ENCODE data around the gene CACNA1H.

Gene CACNA1H

GRCh38 chr16:1211451-1212268 is 58.8 kb downstream of the CACNA1H start:
- no peak for DNase-seq (ENCODE audit: low read depth in 4 of 4, low spot score in 1 of 4)

DNA sequence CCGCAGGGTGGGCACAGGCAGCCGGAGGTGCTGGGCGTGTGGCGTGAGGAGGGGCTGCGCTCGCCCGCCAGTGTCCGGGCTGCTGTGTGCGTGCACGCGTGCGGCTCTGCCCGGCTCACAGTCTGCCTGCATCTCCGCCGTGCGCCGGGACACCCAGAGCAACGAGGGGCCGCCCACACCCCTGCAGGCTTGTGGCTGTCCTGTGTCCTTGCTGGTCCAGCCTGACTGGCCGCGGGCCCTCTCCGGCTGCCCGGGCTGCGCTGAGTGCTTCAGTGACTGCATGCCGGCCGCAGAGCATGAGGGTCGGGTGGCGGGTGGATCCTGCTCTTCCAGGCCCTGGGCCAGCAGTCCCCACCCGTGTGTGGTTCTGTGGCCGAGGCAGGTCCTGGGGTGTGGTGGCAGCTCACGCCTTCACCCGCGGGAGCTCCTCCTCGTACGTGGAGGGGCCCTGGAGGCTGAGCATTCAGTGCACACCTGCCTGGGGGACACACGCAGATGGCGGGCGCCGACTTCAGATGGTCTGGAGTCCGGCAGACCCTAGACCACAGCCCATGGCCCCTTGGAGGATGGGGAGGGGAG is 59.8 kb downstream of the CACNA1H start:
- DNase-seq (ENCODE audit: low read depth in 4 of 4, low spot score in 1 of 4) = no peak

DNA sequence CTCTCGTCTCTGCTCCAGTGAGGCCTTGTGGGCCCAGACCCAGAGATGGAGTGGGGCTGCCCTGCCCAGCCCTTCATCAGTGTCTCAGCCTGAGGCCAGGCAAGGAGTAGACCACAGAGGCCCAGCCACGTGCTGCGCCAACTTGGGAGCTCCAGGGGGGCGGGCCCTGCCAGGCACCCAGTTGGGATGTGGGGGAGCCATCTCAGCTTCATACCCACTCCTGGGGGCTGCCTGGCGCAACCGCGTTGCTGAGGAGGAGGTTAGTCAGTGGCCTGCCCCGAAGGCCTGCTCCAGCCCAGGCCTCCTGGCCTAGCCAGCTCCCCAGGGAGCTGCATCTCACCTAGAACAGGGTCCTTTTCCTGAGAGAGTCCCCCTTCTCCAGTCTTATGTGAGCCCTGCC is 60.3 kb downstream of the CACNA1H start:
- DNase-seq (ENCODE audit: low read depth in 4 of 4, low spot score in 1 of 4) = no peak

GRCh38 chr16:1213796-1214372 is 61.0 kb downstream of the CACNA1H start:
- DNase-seq (ENCODE audit: low read depth in 4 of 4, low spot score in 1 of 4) = no peak

DNA sequence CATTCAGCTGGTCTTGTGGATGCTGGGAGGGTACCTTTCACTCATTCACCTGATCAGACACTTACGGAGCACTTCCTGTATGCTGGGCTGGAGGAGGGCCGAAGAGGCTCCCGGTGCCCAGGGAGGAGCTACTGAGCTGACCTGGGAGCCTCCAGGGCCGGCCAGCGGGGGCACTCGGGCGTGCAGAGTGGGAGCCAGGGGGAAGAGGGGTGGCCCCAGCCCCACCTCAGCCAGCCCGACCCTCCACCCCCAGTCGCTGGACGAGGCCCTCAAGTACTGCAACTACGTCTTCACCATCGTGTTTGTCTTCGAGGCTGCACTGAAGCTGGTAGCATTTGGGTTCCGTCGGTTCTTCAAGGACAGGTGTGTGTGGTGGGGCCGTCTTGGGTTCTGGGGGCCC is 61.8 kb downstream of the CACNA1H start:
- no peak for DNase-seq (ENCODE audit: low read depth in 4 of 4, low spot score in 1 of 4)

DNA sequence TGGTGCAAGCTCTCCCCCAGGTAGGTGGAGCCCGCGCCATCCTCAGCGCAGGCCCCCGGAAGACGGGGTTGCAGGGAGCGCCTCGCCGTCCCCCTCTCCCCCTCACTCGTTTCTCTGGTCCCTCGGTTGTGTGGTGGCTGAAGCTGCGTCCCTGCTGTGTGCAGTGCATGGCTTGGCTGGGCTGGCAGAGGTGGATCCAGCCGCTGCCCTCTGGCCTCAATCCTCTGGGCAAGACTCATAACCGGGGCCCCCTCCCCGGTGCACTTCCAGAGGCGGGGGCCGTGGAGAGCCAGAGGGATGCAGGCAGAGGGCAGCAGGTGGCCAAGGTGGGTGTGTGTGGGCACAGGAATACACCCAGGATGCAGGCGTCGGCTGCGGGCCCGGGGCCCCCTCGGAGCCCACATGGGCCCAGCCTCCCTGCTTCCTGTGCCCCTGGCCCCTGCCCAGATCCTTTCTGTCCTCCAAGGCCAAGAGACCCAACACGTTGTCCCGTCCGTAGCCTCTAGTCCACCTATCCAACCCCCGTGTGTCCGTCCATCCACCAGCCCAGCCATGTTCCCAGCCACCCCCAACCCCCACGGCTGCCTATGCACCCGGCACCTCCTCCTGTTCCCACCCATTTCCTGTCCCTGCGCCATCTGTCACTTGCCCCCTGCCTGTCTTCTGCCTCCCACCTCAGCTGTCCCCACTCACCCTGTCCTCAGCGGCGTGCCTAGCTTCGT is 62.8 kb downstream of the CACNA1H start:
- DNase-seq (ENCODE audit: low read depth in 4 of 4, low spot score in 1 of 4) = no peak

- DNase-seq (ENCODE audit: low read depth in 4 of 4, low spot score in 1 of 4) = no peak
Measured at GRCh38 chr16:1216296-1216619, 63.4 kb downstream of the CACNA1H start.

- no peak for DNase-seq (ENCODE audit: low read depth in 4 of 4, low spot score in 1 of 4)
Measured at GRCh38 chr16:1216681-1217400, 63.9 kb downstream of the CACNA1H start.

- no peak for DNase-seq (ENCODE audit: low read depth in 4 of 4, low spot score in 1 of 4)
Measured at GRCh38 chr16:1217526-1217925, 64.6 kb downstream of the CACNA1H start.

DNA sequence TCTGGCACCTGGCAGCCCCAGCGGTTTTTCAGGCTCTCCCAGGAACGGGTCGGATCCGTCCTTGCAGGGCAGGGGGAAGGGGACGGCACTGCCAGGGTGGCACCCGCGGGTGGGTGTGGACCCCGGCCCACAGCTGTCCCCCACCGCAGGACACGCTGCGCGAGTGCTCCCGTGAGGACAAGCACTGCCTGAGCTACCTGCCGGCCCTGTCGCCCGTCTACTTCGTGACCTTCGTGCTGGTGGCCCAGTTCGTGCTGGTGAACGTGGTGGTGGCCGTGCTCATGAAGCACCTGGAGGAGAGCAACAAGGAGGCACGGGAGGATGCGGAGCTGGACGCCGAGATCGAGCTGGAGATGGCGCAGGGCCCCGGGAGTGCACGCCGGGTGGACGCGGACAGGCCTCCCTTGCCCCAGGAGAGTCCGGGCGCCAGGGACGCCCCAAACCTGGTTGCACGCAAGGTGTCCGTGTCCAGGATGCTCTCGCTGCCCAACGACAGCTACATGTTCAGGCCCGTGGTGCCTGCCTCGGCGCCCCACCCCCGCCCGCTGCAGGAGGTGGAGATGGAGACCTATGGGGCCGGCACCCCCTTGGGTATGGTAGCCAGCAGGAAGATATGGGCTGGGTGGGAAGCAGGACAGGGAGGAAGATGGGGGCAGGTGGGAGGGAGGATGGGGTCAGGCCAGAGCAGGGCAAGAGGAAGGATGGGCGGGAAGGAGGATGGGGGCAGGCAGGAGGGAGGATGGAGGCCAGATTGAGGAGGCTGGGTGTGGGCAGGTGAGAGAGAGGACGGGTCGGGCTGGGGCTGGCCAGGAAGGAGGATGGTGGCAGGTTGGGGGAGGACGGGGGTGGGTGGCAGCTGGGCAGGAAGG is 65.4 kb downstream of the CACNA1H start:
- DNase-seq (ENCODE audit: low read depth in 4 of 4, low spot score in 1 of 4) = no peak

GRCh38 chr16:1218930-1219611 is 66.2 kb downstream of the CACNA1H start:
- no peak for DNase-seq (ENCODE audit: low read depth in 4 of 4, low spot score in 1 of 4)

DNA sequence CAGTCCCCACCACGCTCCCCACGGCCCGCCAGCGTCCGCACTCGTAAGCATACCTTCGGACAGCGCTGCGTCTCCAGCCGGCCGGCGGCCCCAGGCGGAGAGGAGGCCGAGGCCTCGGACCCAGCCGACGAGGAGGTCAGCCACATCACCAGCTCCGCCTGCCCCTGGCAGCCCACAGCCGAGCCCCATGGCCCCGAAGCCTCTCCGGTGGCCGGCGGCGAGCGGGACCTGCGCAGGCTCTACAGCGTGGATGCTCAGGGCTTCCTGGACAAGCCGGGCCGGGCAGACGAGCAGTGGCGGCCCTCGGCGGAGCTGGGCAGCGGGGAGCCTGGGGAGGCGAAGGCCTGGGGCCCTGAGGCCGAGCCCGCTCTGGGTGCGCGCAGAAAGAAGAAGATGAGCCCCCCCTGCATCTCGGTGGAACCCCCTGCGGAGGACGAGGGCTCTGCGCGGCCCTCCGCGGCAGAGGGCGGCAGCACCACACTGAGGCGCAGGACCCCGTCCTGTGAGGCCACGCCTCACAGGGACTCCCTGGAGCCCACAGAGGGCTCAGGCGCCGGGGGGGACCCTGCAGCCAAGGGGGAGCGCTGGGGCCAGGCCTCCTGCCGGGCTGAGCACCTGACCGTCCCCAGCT is 67.3 kb downstream of the CACNA1H start:
- no peak for DNase-seq (ENCODE audit: low read depth in 4 of 4, low spot score in 1 of 4)

DNA sequence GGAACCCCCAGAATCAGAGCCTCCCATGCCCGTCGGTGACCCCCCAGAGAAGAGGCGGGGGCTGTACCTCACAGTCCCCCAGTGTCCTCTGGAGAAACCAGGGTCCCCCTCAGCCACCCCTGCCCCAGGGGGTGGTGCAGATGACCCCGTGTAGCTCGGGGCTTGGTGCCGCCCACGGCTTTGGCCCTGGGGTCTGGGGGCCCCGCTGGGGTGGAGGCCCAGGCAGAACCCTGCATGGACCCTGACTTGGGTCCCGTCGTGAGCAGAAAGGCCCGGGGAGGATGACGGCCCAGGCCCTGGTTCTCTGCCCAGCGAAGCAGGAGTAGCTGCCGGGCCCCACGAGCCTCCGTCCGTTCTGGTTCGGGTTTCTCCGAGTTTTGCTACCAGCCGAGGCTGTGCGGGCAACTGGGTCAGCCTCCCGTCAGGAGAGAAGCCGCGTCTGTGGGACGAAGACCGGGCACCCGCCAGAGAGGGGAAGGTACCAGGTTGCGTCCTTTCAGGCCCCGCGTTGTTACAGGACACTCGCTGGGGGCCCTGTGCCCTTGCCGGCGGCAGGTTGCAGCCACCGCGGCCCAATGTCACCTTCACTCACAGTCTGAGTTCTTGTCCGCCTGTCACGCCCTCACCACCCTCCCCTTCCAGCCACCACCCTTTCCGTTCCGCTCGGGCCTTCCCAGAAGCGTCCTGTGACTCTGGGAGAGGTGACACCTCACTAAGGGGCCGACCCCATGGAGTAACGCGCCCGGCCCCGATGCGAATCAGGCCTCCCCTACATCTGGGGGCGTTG is 68.1 kb downstream of the CACNA1H start:
- no peak for DNase-seq (ENCODE audit: low read depth in 4 of 4, low spot score in 1 of 4)

DNA sequence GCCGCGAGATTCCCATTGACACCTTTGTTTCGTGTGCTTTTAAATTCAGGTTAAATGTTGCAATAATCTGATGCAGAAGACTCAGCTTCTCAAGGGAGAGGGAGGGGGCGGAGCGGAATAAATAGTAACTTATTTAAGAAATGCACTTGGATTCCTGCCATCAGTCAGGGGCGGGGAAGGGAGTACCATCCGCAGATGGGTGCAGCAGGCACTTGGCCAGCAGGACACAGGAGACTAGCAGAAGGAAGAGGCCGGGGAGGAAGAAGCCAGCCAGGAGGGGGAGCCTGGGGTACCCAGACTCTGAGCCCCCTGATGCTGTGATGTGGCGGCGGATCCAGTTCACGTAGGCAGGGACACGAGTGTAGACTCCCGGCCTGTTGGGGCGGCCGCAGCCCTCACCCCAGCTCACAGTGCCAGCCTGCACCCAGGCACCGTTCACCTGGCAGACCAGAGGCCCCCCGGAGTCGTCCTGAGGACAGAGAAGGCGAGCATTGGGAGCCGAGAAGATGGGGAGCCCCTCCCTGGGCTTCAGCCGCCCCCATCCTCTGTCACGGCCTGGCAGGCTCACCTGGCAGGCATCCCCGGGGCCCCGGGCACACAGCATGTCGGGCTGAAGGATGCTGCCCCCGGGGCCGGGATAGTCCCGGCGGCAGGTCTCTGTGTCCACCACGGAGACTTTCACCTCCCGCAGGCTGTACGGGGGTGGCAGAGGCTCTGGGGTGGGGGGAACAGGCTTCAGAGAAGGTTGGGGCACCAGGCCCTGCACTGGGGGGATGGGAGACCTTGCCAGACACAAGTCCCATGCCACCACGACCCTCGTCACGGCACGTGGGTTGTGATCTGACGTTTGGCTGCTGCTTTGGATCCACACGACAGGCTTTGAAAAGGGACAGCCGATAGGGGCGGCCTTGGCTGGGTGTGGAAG is 69.0 kb downstream of the CACNA1H start:
- no peak for DNase-seq (ENCODE audit: low read depth in 4 of 4, low spot score in 1 of 4)

DNA sequence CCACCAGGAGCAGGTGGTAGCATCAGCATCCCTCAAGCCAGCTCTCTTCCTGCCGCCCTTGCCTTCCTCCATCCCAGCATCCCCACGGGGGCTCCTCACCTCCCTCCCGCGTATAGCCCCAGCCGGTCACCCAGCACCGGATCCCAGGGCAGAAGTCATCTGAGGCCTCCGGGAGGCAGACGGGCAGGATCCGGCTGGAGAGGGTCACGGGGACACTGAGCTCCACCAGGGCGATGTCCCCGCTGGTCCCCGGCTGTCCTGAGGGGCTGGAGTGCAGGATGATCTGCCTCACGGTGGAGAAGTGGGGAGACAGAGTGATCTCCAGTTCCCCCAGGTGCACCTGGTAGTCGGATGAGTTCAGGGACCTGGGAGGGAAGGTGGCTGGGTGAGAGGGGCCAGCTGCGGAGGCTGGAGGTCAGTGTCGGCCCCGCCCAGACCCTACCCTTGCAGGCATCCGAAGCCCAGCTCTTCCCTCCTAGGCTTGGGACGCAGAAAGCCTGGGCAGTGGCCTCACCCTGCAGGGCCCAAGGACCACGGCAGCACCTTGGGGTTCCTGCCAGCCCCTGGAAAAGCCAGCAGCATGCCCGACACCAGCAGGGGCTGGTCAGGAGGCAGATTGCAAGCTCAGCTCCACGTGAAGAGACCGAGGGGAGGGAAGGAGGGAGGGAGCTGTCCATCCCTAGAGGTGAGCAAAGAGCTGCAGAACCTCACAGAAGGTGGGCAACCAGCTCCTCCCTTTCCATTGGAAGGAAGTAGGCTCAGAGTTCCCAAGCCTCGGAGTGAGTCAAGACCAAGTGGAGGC is 69.8 kb downstream of the CACNA1H start:
- no peak for DNase-seq (ENCODE audit: low read depth in 4 of 4, low spot score in 1 of 4)

GRCh38 chr16:1223355-1224214 is 70.7 kb downstream of the CACNA1H start:
- DNase-seq (ENCODE audit: low read depth in 4 of 4, low spot score in 1 of 4) = no peak

All from stimulated activated CD4-positive, alpha-beta T cell treated with anti-CD3 and anti-CD28 coated beads, Interleukin-1b, Interleukin-23, amount 100 ng/mL, for 24 hours (primary cell).